ENCODE results near the gene SMIM1.
"Not testable (repeated sequence)": the region's sequence is repeated elsewhere in the genome, so short reads cannot be mapped to it uniquely, and the experiment has no call there.

SMIM1 gene

DNA sequence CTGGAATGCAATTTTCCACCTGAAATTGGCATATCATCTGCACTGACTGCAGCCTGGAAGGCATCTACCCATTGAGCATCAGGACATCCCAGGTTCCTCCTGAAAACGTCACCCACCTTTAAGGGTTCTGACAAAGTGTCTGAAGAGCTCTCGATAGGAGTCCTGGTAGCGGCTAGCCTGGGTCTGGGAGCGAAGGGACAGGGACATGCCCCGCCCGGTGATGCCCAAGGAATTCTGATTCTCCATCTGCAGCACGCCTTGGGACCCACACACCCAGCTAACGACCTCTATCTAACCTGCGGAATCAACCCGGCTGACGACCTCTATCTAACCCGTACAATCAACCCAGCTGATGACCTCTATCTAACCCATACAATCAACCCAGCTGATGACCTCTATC, 33.6 kb upstream of the SMIM1 start:
- no peak for DNase-seq

DNA sequence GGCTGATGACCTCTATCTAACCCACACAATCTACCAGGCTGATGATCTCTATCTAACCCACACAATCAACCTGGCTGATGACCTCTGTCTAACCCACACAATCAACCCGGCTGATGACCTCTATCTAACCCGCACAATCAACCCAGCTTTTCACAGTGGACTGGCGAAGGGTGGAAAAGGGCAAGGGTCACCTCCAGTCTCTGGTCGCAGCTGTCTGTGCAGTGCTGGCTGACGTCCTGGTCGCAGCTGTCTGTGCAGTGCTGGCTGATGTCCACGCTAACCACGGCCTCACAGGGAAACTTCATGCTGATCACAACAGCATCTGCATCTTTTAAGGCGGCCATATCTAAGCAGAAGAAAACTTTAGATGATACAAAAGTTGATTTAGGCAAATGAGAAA, 32.5 kb upstream of the SMIM1 start:
- DNase-seq, result no peak

DNA sequence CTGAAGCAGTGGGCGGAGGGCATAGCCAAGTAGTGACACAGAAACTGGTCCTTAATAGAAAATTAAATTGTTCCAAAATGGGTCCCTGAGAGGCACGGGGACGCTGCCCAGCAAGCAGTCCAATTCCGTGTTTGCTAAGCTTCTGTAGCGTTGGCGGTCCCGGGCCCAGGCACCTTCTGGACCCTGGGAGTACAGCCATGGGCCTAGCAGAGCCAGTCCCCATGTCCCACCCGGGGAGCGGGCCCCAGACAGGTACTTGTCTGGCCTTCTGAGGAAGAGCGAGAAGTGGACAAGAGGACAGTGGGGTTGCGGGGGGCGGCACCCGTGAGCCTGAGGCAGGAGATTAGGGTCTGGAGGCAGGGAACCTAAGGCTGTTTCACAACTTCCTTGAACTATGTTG, 31.8 kb upstream of the SMIM1 start:
- no peak for DNase-seq

DNA sequence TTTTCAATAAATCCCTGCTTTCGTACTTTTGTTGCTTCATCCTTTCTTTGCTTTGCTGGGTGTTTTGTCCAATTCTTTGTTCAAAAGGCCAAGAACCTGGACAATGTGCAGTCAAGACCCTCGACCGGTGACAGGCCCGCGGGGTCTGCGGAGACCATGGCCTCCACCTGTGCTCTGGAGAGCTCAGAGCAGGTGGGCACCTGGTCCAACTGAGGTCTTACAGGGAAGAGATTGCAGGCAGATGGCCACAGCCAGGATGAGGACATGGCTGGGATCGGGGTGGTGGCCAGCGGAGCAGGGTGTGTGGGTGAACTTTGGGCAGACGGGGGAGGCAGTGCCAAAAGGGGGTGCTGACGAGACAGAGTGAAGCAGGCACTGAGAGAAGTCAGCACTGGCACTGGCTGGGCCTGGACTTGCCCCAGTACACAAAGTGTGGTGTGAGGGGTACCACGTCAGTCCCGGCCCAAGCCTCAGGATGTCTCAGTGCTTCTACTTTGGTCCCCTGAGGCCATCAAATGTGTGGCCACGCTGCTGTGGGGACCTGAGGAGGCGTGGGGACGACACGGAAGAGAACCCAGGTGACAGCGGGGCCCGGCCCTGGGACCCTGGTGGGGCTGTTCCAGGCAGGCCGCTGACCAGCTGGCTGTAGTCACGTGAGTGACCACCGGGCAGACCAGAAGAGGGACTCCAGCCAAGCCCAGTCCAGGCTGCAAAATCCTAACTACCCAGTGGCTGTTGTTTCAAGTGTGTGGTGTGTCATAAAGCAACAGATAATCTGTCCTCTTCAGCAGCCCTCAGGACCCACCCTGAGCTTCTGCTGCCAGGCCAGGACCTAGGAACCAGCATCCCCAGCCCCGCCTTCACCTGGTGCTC, 30.7 kb upstream of the SMIM1 start:
- DNase-seq, result no peak

DNA sequence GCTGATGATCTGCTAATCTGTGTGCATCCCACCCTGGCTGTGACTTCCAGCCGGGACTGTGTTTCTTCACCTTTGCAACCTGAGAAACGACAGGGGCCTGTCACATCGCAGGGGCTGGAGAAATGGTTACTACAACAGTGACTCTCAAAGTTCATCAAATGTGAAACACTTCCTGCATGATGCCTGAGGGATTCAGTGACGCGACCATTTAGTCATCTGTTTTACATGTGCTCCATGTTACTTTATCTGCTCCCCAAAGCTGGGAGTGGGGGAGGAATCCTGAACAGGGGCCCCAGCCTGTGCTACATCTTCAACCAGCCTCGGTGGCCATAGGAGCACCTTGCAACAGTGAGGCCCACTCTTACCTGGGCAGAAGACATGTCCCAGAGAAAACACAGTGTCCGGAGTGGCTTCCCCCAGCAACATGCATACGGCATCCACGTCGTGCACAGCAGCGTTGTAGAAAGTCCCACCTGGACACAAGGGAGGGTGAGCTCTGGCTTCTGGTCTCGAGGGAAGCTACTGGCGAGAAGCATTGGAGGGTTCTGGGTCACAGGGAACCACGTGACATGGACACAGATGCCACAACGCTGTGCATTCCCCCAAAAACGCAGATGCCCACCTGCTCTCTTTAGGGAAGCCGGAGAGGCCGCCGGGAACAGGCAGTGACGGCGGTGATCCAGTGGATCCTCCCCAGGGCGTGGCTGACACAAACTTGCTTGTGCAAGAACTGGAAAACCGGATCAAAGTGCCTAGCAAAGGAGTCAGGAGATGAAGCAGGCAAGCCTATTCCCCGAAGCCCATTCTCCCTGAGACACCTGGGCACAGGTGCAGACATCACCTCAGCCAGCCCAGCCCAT, 29.9 kb upstream of the SMIM1 start:
- no peak for DNase-seq

DNA sequence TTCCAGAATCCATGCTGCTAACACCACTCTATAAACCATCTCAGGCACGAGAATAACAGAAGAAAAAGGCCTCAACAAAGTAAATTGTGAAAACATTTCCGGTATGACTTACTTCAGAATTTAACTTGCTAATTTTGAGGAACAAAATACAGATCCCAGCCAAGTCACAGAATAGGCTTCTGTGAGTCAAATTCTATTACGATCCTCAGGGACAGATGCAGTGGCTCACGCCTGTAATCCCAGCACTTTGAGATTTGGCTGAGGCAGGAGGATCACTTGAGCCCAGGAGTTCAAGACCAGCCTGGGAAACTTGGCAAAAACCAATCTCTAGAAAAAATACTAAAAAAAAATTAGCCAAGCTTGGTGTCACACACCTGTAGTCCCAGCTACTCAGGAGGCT, 29.1 kb upstream of the SMIM1 start:
- DNase-seq, result no peak

DNA sequence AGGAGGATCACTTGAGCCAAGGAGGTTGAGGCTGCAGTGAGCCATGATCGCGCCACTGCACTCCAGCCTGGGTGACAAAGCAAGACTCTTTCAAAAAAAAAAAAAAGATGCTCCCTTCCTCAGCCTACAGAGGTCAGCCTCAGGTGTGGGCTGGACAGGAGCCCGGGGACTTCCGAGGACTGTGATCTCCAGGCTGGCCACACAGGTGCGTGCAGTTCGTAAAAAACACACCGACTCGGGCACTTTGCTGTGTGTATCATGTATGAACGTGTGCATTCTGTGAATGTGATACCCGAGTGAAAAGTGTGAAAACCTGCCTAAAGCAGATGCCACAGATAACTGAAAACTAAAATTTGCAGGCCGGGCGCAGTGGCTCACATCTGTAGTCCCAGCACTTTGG, 28.7 kb upstream of the SMIM1 start:
- DNase-seq, result no peak

DNA sequence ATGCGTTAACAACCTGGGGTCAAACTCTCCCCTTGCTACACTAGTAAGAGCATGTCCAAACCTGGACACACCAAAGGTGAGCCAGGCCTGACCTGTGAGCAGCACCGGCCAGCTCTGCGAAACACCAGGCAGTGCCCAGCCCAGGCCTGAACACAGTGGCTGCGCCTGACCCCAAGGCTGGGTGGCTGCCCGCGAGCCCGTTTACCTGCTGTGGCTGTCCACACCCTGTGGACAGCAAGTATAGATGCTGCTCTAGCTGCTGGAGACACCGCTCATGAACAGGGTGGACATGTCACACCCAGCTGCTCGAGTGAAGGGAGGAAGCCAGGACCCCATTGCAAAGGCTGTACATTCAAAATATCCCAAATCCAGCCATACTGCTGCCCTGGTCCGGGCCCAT, 27.9 kb upstream of the SMIM1 start:
- no peak for DNase-seq

DNA sequence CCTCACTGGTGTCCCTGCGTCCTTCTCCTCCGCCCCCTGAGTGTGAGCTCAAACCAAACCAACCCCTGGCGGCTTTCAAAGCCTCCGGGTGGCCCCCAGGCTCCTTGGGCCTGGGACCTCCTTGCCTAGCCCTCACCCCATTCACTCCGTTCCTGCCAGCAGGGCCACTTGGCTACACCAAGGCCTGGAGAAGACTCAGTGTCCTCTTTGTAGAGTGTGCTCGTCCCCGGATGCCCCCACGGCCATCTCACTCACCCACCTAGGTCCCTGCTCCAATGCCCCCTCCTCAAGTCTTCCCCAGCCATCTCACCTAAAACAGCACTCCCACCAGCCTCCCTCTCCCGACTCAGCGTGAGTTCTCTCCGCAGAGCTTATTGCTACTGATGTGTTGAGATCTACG, 27.5 kb upstream of the SMIM1 start:
- no peak for DNase-seq

DNA sequence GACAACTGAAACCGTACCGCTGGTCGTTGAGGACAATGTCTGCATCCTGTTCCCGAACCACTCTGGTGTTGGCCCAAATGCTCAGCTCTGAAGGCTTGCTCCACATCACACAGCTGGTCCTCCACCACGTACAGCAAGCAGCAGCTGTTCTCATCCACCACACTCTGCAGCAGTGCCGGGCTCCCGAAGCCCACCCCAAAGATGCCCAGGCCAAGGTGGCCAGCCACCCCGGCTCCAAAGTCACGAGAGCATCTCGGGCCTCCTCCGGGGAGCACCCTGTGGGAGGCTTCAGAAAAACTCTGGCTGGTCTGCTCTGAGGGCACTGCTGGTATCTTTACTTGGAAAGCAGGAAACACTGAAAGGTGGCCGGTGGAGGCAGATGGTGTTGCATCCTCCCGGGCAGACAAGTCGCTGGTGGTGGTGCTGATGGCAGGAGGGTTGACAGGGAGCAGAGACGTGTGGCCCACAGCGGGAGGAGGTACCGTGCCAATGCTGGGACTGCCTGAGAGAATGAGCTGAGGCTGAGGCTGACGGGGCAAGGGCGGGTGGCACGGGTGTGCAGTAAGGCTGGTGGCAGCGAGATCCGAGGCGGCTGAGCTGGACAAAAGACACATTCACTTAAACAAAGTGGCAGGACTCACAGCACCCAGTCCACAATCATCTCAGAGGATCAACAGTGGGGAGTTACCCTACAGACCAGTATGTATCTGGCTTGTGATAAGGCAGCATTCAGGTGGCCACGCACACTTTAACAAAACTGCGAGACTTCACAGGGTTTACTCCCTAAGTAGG, 26.8 kb upstream of the SMIM1 start:
- DNase-seq, result no peak

DNA sequence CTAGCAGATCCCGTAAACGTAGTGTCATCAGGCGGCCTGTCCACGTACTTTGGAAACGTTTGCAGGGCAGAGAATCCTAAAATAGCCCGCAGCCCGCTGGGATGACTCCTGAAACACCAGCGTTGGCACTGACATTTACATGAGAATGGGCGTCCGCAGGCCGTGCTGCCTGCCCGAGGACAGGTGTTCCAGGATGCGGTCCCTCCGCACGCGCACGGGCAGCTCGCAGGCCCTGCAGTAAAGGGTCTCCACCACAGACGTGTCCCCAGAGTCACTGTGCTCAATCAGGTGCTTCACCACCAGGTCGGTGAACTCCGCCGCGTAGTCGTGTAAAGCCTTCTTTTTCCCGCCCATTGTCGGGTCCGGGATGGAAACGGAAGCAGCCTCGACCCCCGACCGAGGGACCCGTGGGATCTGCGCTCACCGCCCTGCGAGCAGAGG, 26.1 kb upstream of the SMIM1 start:
- peak in 1 of 2 donors; percentile 3 for DNase-seq

DNA sequence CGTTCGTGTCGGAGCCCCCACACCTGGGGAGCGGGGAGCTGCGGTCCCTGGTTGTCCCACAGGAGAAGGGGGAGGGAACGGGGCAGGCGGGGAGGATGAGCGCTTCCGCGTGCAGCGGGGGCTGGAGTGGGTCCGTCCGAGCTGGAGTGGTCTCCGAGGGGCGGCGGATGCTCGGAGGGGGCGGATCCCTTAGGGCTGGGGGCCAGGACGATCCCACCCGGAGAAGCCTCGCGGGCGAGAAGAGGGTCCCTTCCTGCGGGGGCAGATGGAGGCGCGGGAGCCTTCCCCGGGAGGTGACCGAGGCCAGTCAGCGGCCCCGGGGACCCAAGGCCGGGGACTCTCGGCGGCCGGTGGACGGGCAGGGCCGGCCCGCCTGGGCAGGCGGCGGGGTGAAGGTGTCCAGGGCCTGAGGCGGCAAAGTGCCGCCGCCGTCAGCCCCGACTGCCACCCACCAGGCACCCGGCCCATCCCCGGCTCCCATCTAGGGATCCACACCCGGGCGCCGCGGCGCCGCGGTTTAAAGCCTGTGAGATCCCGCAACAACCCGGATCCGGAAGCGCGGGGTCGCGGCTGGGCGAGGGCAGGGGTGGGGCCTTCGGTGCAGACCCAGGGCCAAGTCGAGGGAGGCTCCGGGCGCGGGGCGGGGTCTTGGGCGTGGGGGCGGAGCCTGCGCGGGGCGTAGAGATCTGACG, 25.6 kb upstream of the SMIM1 start:
- peak; percentile 88 to 89 for DNase-seq

DNA sequence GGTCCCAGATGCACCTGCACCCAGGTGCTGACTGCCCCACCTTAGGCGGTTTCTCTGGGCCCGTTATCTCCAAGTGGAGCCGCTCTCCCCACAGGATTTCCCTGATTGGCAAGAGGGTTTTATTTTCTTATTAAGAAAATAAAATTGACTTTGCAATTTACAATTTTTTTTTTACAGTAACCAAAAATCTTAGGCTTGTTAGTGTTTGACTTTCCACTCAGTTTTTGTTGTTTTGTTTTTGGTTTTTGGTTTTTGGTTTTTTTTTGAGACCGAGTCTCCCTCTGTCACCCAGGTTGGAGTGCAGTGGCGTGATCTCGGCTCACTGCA, 25.1 kb upstream of the SMIM1 start:
- no peak for DNase-seq

DNA sequence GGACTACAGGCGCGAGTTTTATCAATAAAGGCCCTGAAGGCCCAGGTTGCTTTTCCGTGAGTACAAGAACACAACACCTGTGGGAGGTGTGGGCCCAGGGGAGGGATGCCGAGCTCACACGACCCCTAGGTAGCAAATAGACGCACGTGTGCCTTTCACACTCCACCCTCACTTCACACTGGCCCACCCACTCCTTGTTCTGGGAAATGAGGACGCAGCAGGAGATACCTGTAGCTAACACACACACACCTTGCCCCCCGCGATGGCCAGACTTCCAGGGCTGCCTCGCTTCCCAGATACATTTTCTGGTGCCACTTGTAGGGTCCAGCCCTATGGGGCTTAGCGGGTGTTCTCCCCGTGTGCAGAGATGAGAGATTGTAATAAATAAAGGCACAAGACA, 24.6 kb upstream of the SMIM1 start:
- no peak for DNase-seq

DNA sequence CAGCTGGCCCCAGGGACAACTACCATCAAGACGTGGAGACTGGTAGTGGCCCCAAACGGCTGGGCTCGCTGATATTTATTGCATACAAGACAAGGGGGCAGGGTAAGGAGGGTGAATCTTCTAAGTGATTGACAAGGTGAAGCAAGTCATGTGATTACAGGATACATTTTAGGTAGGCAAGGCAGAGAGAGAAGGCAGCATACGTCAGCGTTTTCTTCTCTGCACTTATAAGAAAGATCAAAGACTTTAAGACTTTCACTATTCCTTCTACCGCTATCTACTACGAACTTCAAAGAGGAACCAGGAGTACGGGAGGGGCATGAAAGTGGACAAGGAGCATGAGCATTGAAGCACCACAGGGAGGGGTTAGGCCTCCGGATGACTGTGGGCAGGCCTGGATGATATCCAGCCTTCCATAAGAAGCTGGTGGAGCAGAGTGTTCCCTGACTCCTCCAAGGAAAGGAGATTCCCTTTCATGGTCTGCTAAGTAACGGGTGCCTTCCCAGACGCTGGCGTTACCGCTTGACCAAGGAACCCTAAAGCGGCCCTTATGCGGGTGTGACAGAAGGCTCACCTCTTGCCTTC, 24.1 kb upstream of the SMIM1 start:
- not testable (repeated sequence) for DNase-seq

DNA sequence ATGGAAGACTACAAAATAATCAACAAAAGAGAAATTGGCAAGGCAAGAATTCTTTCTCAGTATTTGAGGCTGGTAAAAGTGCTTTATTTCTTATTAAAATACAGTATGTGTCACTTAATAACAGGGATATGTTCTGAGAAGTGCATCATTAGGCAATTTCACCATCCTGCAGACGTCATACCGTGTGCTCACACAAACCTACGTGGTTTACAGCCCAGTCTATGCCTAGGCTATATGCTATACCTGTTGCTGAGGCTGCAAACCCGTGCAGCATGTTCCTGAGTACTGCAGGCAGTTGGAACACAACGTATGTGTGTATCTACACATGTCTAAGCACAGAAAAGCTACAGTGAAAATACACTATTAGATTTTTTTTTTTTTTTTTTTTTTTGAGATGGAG, 23.0 kb upstream of the SMIM1 start:
- no peak for DNase-seq

DNA sequence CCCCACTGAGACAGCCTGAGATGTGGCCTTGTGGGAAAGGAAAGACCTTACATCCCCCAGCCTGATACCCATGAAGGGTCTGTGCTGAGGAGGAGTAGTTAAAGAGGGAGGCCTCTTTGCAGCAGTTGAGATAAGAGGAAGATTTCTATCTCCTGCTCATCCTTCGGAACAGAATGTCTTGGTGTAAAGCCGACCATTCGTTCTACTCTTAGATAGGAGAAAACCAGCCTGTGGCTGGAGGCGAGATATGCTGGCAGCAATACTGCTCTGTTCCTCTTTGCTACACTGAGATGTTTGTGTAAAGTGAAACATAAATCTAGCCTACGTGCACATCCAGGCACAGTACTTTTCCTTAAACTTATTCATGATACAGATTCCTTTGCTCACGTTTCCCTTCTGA, 21.8 kb upstream of the SMIM1 start:
- no peak for DNase-seq

DNA sequence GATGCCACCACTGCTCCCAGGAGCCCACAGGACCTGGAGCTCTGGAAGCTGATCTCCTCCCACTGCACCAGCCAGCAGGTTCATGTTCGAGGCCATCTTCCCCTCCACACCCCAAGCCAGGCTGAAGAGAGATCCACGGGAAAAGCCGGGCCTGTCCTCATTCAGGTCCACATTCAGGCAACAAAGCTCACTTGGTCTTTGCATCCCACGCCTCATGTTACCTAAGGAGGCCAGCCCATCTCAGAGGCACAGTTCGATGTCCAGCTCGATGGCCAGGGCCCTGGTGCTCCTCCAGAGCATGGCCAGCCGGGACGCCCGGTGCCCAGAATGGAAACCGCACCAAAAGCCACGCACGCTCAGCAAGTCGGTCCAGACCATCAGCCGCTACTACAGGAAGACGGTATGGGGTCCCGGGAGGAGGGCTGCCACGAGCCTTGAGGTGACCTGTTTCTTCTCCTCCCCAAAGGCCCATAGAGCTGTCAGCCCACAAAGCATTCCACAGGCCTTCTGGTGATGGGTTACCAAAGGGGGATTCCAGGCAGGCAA, 20.1 kb upstream of the SMIM1 start, which contains the start of gene CCDC27:
Gene CCDC27, plus strand, starts transcription at position 51 of the 546 bp plus-strand sequence. Its CDS starts 32 bp downstream, at position 83.
- no peak for DNase-seq

DNA sequence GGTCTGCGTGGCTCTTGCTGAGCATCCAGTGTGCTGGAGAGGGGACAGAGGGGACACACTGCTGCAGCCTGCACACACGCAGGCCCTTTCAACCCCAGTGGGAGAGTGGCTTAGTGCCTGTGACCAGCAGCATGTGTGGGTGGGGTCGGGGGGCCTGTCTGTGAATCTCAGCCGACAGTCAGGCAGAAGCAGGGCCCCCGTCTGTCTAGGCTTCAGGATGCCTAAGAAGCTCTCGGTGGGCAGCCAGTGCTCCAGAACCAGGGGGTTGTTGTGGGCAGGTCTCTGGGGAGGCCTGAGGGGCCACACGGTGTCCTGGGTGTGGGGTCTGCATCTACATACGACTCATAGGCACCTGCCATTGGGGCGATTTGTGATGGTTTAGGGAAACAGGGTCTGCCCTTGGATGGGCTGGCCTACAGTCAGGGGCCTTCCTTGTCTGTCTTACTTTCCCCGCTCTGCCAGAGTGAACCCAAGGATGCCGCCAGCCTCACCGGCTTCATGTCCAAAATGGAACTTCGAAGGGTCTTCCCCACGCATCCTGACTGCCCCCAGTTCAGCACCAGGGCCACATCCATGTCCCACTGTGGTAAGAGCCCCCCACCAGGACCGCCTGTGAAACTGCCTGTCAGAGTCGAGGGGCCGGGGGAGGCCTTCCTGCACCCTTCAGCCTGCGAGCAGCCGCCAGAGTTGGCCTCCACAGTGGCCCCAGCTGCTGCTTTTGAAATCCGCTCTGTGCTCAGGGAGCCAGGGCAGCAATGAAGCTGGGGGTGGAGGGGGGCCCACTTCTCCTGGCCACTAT, 18.7 kb upstream of the SMIM1 start:
- DNase-seq, result no peak

DNA sequence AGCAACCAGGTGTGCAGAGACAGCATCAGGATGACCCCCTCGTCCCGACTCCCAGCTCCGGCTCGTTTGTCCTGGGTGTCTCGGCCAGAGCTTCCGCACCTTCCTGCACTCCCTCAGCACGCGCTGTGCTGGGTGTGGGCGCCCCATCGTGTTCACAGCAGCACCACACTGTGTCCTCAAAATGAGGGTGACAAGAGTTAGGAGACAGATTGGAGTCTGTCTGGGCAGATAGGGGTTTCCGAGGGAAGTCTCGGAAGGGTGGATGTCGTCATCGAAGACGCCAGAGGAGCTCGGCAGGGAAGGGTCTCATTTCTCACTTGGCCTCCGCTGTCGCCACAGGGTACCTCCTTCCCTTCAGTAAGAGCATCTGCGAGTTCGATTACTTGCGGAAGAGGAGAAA, 16.2 kb upstream of the SMIM1 start:
- no peak for DNase-seq

DNA sequence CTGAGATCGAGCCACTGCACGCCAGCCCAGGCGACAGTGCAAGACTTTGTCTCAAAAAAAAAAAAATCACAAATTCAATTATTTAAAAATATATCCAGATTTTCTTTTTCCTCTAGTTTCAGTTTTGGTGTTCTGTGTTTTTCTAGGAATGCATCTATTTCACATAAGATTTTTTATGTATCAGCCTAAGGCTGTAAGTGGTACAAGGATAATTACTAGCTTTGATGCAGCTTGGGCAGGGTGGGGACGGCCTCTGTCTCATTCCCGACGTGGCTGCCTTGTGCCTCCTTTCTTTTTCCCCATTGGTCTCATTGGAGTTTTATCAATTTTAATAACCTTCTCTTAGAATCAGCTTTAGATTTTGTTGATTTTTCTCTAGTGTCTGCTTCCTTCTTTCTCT, 13.4 kb upstream of the SMIM1 start:
- no peak for DNase-seq
